ENCODE measurements around the gene DNTT.

DNA sequence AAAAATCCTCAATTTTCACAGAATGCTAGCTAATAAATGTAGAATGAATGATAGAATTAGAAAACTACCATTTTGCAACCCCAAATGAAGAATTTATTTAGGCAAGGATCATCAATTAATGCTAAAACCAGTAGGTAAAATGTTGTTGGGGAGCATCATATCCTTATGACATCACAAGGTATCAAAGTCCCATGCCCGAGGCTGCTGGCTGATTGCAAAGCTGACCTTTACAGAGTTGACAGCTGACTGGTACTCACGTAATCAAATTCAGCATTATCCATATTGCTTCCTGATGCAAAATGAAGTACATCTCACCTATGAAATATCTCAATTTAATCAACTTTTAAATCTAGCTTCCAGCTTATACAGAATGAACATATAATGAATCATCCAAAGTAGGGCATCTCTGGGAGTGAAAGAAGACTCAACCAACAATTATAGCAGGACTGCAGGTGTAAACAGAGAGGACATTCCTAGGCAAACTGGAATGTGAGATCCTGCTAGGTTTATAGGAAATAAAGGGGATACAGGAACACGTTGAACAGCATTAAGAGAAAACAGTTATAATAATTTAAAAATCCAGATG, 22.7 kb upstream of the DNTT start:
- TF ChIP-seq CTCF (IDR thresholded peaks at IDR 0.05; ENCODE audit: insufficient read depth, low read length) (no peak), SPI1 (IDR thresholded peaks at IDR 0.05; ENCODE audit: borderline replicate concordance, low read depth) (no peak), REST (IDR thresholded peaks at IDR 0.05; ENCODE audit: insufficient replicate concordance, low read depth) (no peak), POLR2AphosphoS5 (IDR thresholded peaks at IDR 0.05; ENCODE audit: low read depth) (no peak), GABPA (IDR thresholded peaks at IDR 0.05; ENCODE audit: low read depth) (no peak)

Data from HL-60 (cell line).